GM21529 (cell line): ENCODE measurements around the gene GNA14.
"Not testable (repeated sequence)": the region's sequence is repeated elsewhere in the genome, so short reads cannot be mapped to it uniquely, and the experiment has no call there.

Experiments
- ATAC-seq: cut with Tn5 transposase; IDR thresholded peaks from one replicate; pipeline ENCODE4 v1.9.1; 2021; ENCODE audit not compliant: unreplicated experiment

Gene GNA14

GRCh38 chr9:77421506-77422265 is 226.4 kb downstream of the GNA14 start:
- no peak for ATAC-seq

- ATAC-seq, result no peak
Measured at GRCh38 chr9:77420641-77421040, 227.5 kb downstream of the GNA14 start.

GRCh38 chr9:77418226-77418625 is 229.9 kb downstream of the GNA14 start:
- ATAC-seq, result no peak

- ATAC-seq, result no peak
Measured at GRCh38 chr9:77417566-77417965, 230.6 kb downstream of the GNA14 start.

GRCh38 chr9:77408521-77408920 is 239.6 kb downstream of the GNA14 start:
- ATAC-seq, result not testable (repeated sequence)

- ATAC-seq, result no peak
Measured at GRCh38 chr9:77403239-77403638, 244.9 kb downstream of the GNA14 start.

- ATAC-seq, result no peak
Measured at GRCh38 chr9:77402286-77402685, 245.8 kb downstream of the GNA14 start.

GRCh38 chr9:77399964-77400363 is 248.2 kb downstream of the GNA14 start:
- no peak for ATAC-seq

- not testable (repeated sequence) for ATAC-seq
Measured at GRCh38 chr9:77398581-77398980, 249.5 kb downstream of the GNA14 start.

GRCh38 chr9:77392328-77392727 is 255.8 kb downstream of the GNA14 start:
- no peak for ATAC-seq

GRCh38 chr9:77391834-77392233 is 256.3 kb downstream of the GNA14 start:
- no peak for ATAC-seq

- no peak for ATAC-seq
Measured at GRCh38 chr9:77386187-77386586, 261.9 kb downstream of the GNA14 start.

GRCh38 chr9:77384406-77384805 is 263.7 kb downstream of the GNA14 start:
- ATAC-seq, result no peak

- ATAC-seq, result no peak
Measured at GRCh38 chr9:77375956-77376532, 272.1 kb downstream of the GNA14 start.

- no peak for ATAC-seq
Measured at GRCh38 chr9:77374266-77374665, 273.9 kb downstream of the GNA14 start.
